Fibroblast of the aortic adventitia (primary cell): ENCODE measurements around the gene C16orf92. TPM values are rescaled to one million over a fixed set of nuclear protein-coding genes. Genes with fewer than 3 reads are reported as not detected.

Experiments
- DNase-seq: peaks from one replicate; pipeline ENCODE4 v3.0.0-alpha.2; 2010; ENCODE audit warnings: low read depth
- H3K4me3 ChIP-seq: 2 replicates; pipeline ENCODE4 v1.5.1; 2011; ENCODE audit warnings: low read depth, mild to moderate bottlenecking, control low read depth, low read length, moderate library complexity
- CTCF ChIP-seq: IDR thresholded peaks from 2 replicates; pipeline ENCODE4 v1.5.1; 2011; ENCODE audit warnings: mild to moderate bottlenecking, low read length, control low read depth, inconsistent platforms; ENCODE audit not compliant: insufficient read depth
- total RNA-seq: library from RNA; depleted of rRNA; stranded (reverse); fragments of >200 nt; gene quantifications from 2 replicates; pipeline ENCODE4 v1.2.3, GENCODE V29; 2012; ENCODE audit warnings: low replicate concordance

C16orf92 gene
- total RNA-seq, 1 donor = not detected

DNA sequence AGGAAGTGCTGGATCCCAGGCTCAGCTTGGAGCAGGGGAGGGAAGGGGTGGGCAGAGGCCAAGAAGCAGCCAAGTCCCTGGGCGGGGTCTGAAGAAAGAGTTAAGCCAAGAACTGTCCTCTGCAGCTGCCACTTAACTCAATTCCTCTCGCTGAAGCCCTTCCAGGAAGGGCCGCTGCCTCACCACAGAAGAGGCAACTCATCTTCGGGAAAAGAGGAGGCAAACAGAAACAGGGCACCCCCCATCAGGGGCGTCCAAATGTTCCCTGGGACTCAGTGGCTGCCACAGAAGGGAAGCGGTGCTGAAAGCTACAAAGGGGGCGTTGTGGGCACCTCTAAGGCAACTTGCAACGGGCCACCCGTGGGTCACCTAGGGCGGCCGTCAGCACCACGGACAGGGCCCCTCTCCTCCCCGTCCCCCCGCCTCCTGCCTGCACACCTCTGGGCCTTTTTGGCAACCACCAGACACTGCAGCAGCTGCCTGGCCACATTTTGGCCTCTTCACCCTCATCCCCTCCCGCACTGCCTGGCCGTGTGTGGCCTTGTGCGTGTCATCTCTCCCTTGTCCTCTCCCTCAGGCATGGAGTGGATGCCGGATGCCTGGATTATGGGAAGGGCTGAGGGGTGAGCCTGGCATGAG, 5.6 kb downstream of the C16orf92 start:
- H3K4me3 ChIP-seq = no peak overlapping the region
- no peak for DNase-seq
- TF ChIP-seq CTCF = no peak

DNA sequence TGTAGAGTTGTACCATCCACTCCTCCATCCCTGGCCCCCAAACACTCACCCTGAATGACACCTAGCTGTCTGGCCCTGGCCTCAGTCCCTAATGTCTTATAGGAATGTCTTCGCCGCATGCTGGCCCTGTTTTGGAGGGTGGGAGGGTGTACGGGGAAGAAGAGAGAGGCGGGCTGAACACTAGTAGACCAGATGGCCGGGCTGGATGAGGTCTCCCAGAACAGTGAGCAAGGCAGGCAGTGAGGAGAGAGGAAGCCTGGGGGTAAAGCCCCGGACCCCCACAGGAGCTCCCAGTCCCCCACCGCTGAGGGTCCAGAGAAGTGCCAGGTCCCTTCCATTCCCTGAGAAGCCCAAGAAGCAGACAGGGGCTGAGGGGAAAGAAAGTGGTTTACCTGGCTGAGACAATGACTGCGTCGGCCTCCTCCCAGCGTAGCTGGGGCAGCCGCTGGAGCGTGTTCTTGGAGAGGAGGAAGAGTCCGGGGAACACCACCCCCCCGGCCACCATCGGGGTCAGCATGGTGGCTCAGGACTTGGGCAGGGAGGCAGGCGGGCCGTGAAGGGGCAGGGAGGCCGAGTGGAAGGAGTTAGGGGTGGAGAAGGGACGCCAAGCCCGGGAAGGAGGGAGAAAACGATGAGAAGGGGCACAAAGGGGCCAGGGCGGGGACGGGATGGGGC, 7.2 kb downstream of the C16orf92 start:
- no peak for TF ChIP-seq CTCF
- no peak for DNase-seq
- no peak overlapping the region for H3K4me3 ChIP-seq

- no peak within 1 kb of the TSS for H3K4me3 ChIP-seq
- no peak for DNase-seq
- no peak for TF ChIP-seq CTCF
These were observed 7.9 kb downstream of the C16orf92 start, which contains the start of gene TLCD3B for GRCh38 chr16:30030841-30031413. TLCD3B (minus strand) TSS chr16:30031271; CDS start chr16:30030527, 744 bp downstream.

GRCh38 chr16:30031477-30031918, 8.5 kb downstream of the C16orf92 start:
- H3K4me3 ChIP-seq = no peak overlapping the region
- DNase-seq = no peak
- TF ChIP-seq CTCF = no peak

DNA sequence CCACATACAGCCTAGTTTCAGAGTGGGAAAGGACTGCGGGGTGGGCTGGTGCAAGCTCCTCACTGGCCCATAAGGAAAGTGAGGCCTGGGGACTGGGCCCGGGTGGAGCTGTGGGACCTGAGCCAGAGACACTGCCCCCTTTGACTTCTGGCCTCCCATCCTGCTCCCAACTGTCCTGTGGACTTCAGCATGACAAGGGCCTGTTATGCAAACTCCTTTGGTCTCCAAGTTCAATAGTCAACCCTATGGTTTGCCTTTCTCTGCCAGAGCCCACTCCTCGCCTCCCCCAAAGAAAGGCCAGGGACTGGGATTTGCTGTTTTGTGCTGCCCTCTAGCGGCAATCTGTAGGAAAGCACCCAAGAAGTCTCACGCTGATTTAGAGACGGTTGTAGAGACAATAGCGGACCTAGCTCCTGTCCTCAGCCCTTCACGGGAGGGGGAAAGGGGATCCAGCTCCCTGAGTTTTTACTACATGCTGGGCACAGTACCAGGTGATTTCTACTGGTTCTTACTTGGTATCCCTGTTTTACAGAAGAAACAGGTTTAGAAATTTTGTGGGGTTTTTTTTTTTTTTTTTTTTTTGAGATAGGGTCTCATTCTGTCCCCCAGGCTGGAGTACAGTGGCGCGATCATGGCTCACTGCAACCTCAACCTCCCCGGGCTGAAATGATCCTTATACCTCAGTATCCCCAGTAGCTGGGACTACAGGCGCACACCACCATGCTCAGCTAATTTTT, 9.3 kb downstream of the C16orf92 start:
- H3K4me3 ChIP-seq = no peak overlapping the region
- DNase-seq = peak; percentile 80
- TF ChIP-seq CTCF = peak; percentile 82

DNA sequence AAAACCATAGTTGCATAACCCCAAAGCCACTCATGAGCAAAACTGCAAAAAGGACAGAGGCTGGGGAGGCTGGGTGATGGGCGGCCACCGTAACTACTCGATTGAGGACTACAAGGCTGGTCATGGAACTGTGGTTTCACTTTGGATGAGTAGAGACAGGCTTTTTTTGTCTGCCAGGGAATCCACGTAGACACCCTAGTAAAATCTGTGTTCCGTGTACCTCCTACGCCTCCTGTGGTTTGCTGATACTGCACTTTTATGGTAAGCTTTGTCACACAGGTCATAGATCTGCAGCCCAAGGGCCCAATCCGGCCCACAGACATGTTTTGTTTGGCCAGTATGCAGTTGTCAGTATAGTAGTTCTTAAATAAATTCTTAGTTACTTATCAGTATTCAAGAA, 10.3 kb downstream of the C16orf92 start:
- H3K4me3 ChIP-seq = no peak overlapping the region
- no peak for DNase-seq
- no peak for TF ChIP-seq CTCF
